T-helper 2 cell (primary cell): ENCODE data around the gene DSG1.
"Not testable (repeated sequence)": the region's sequence is repeated elsewhere in the genome, so short reads cannot be mapped to it uniquely, and the experiment has no call there.

Experiments
- DNase-seq, 5 experiments: peaks; one replicate each; pipeline versions ENCODE4 v3.0.0 to v3.0.0-alpha.2; 2012 to 2022

DSG1 gene

DNA sequence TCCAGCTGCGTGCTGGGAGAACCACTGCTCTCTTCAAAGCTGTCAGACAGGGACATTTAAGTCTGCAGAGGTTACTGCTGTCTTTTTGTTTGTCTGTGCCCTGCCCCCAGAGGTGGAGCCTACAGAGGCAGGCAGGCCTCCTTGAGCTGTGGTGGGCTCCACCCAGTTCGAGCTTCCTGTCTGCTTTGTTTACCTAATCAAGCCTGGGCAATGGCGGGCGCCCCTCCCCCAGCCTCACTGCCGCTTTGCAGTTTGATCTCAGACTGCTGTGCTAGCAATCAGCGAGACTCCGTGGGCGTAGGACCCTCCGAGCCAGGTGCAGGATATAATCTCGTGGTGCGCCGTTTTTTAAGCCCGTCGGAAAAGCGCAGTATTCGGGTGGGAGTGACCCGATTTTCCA, 35.4 kb downstream of the DSG1 start:
- not testable (repeated sequence) for DNase-seq

DNA sequence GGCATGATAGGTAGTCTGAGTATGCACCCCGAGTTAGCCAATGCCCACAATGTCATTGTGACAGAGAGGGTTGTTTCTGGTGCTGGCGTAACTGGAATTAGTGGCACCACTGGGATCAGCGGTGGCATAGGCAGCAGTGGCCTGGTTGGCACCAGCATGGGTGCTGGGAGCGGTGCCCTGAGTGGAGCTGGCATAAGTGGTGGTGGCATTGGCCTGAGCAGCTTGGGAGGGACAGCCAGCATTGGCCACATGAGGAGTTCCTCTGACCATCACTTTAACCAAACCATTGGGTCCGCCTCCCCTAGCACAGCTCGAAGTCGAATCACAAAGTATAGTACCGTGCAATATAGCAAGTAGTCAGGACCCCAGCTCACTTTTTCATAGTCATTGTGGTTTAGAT, 37.0 kb downstream of the DSG1 start:
- no peak for DNase-seq

DNA sequence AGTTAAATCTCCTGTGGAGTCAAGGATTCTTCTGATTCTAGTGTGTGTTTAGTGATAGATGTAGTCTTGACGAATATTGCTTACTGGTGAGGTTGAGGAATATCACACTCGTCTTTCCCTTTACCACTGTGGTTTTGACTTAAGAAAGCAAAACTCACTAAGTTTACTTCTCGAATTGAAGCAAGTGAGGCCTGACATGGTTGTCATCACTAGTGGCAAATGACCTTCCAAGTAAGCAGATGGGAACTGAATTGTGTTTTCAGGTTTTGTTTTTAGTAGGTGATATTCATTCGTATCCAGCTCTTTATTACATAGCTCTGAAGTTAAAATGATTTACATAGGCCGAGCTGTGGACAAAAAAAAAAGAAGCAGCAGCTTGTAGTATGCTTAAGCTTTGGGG, 38.1 kb downstream of the DSG1 start:
- no peak for DNase-seq

DNA sequence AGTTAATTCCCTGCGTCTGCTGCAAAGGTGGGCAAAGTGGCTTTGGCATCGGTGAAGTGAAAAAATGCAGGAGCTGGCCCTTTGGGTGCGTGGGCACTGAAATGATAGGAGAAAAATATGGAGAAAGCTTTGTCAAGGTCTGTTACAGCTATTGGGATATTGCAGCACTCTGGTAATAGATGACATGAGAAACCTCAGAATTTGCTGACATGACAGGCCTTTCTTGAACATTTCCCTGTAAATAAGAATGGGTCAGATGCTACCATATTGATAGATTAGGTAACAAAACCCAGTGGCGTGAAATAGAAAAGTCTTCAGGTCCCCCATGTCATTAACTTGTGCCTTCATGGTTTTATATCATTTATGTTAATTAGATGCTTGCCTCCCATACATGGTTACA, 46.2 kb downstream of the DSG1 start:
- no peak for DNase-seq

DNA sequence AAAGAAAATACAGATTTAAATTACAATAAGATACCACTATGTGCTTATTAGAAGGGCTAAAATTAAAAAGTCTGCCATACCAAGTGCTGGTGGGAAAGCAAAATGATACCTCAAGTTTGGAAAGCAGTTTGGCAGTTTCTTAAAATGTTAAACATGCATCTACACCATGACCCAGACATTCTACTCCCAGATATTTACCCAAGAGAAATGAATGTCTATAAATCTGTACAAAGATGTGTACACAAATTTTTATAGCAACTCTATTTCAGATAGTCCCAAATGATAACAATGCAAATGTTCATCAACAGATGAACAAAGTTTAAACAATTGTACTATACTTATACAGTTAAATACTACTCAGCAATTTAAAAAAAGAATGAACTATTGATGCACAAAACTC, 51.5 kb downstream of the DSG1 start:
- no peak for DNase-seq

DNA sequence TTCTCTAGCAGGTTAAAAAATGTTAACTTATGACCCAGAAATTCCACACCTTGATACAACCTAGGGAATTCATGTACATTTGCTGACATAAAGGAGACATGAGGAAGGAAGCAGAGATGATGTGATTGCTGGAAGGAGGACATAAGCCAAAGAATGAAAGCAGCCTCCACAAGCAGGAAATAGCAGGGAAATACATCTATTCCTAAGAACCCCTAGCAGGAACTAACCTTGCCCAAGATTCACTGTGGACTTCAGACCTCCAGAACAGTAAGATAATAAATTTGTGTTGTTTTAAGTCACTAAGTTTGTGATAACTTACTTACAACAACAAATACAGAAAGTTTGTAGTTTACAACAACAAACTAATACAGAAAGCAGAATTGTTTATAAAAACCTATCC, 54.0 kb downstream of the DSG1 start:
- DNase-seq, result no peak

DNA sequence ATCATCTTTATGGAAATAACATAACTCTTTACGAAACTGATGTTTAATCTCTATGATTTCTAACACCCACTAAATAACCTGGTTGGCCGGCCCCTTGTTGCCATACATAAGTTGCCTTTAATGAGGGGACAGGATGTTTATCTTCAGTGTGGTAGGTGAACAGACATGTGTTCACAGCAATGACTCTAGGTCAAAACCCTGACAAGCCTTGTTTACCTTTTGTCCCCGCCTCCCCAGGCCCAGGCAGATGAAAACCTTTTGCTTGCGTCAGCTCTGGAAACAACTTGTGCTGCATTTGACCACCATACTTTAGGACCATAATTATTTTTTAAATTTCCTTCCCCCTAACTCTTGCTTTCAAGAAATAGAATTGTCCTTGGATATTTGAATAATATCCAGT, 55.7 kb downstream of the DSG1 start:
- DNase-seq, result no peak

DNA sequence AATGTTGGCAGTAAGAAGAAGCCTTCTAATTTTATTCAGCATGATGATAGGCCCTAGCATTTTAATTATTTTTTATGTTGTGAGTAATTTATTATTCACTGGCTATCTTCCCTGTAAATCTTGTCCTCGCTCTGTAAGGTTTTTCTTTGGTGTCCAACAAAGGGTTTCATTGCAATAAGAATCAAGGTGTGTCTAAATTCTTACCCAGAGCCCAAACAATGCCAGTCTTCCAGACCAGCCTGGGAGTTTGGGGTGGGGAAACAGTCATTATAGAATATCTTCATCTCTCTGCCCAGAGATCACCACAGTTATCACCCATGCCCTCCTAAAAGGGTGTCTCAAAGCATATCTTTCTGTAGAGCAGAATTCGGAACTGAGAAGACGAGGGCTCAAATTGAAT, 58.5 kb downstream of the DSG1 start, which contains the start of gene DSG4:
Gene DSG4 (plus strand): TSS at position 301 of the 400 bp plus-strand sequence. CDS start 135 bp downstream, outside the sequence.
- DNase-seq, result no peak

DNA sequence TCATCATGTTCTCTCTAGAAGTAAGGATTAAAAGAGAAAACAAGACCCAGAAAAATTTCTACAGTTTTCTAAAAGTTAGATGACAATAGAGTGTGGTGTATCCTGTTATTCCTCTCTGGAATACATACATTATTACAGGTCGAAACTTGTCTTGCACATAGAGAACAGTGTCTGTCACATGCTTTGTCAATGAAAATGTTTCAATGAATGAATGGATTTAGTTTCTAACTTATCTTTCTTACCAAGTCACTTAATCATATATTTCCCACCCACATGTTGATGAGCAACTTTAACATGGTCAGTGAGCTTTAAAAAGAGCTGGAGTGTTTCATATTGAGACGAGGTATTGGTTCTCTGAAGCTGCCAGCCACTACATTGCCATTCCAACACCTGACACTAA, 63.0 kb downstream of the DSG1 start:
- DNase-seq, result no peak

DNA sequence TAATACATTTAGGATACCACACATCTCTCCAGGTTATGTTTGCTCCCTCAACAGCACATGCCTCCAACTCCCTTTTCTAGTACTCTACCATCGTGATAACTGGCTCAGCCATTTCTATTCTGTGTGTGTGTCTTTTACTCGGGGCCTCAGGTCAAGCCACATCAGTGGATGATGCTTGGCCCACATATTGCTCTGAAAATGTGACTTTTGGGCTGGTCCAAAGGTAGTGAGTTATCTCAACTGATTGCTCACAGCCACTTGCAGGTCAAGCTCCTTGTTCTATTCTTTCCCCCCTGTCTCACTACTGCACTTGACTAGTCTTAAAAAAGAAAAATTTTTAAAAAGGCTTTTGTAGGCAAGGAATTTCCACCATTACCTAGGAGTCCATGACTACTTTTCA, 64.1 kb downstream of the DSG1 start:
- DNase-seq, result no peak

DNA sequence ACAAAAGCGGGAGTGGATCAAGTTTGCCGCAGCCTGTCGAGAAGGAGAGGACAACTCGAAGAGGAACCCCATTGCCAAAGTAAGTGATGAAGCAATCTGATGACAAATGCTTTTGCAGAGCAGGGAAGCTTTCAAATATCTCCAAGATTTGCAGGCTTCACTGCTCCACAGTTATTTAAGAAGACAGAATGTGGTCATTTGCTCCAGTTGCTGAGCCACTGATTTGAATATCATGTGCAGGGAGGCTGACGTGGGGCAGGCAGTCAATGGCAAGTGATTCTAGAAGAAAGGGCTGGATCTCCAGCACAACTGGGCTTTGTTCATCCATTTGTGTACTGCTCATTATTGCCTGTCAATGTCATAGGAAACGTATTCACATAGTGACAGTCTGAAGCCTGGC, 68.8 kb downstream of the DSG1 start:
- no peak for DNase-seq

DNA sequence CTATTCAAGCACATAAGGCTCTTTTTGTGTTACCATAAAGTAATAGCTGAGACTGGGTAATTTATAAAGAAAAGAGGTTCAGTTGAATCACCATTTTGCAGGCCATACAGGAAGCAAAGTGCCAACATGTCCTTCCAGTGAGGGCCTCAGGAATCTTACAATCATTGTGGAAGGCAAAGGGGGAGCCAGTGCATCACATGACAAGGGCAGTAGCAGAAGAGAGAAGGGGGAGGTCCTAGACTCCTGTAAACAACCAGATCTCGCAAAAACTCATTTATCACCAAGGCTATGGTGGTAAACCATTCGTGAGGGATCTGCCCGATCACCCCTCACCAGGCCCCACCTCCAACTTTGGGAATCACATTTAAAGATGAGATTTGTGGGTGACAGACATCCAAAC, 75.3 kb downstream of the DSG1 start:
- DNase-seq, result no peak

DNA sequence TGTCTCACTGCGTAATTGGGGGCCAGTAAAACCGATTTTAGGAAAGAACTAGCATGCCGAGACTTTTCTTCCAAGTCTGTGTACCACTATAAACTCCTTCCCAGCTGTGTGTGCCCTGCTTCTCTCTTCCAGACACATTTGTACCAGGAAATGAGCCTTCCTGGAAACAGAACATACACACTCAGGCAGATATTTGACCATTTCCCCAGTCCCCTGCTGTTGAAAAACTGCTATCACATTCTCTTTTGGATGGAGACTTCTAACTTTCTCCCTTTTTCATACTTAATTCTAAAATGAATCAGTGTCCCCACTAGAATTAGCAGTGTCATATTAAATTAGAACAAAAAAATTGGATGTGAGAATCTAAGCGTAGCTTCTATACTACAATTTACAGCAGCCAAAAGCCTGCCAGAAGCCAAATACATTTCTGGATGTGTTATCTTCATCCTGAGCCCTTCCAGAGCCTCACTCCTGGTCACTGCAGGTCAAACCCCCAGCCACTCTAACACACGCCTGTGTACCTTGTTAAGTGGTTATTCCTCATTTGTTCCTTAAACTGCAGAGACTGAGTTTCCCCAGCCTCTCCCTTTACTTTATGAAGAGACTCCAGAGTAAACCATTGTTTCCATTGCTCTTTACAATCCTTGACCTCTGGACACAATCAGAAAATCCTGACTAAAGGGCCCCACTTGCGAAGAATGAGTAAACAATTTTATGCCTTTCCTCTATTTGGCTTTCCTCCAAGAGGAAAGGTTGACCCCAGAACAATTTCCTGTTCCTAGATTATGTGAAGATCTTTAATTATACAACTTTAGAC, 79.0 kb downstream of the DSG1 start:
- no peak for DNase-seq

DNA sequence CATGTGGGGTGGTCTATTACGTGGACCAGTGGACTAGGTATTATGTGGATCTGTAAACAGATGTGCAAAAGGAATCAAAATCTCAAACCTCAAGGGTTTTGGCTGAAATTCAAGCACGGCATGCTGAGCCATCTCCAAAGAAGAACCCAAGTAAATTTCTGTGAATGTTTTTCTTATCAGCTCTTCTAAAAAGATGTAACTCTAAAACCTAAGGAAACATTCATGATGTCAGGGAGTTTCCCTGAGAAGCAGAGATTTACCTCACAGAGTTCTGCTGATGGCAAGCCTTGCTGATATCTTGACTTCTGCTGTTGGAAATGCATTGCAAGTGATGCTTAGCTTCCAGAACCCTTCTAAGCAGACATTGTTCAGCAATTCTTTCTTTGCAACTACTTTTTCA, 80.2 kb downstream of the DSG1 start:
- DNase-seq, result no peak

DNA sequence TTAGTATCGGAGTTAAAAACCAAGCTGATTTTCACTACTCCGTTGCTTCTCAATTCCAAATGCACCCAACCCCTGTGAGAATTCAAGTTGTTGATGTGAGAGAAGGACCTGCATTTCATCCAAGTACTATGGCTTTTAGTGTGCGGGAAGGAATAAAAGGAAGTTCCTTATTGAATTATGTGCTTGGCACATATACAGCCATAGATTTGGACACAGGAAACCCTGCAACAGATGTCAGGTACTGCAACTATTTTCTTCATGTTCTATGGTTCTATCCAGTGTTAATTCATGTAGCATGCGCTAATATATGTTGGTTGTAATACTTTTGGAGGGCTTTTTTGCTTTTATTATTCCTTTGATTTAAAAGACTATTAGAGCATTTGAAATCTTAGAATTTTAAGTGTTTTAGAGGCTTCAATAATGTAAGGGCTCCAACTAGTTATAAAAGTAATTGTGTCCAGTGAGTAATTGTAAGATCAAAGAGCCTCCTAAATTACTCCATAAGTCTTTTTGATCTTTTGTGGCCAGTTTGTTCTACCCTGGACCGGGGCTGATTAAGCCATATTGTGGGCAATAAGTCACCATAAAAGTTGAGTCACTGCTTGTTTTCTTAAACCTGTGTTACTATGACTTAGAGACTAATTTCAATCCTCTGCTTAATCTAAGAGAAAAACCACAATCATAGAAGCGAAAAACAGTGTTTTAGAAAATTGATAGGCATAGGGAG, 81.5 kb downstream of the DSG1 start:
- no peak for DNase-seq

DNA sequence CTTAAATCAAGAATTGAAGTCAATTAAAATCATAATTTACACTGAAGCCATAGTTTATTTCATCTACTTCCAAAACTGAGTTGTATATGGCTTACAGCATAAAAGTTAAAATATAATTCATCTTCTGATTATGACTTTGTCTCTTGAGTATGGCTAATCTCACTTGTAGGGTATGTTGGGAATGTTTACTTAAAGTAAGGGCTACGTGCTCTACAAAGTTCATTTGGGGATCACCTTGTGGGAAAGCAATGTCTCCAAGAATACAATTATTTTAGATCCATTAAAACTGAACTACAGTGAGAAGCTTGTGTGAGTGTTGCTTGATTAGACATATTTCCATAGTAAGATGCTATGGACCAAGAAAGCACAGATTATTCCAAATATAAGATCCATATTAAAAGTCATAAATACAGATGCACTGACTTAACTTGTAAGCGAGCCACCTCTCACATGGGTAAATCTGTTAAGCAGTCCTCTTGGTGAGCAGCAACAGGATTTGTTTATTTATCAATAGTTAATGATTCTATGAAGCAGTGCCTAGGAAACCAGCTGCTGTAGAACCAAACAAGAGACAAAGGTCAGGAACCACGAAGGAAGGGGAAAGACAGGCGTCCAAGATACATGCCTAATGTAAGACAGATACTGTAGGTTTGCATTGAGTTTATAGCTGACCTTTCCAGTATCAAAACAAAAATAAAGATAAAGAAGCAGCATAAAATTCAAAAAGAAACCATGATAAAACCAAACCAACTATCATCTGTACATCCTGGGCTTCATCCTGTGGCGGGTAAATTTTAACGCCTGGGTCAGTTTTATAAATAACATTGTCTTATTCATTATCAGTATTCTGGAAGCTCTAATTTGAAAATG, 83.4 kb downstream of the DSG1 start:
- no peak for DNase-seq

DNA sequence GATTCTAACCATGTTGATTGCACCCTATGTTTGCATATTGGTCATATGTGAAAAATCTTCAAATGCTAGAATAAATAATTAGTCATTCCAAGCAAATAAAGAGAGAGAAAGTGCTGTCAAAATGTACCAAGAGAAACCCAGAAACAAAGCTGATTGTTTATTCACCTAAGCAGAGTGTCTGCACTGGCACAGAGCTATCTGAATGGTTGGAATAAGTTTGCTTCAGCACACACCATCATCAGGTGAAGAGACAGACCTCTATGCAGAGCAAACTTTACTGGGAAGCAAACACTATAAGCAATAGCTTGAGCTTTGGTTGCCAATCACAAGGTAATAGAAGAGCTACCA, 84.0 kb downstream of the DSG1 start:
- no peak for DNase-seq

DNA sequence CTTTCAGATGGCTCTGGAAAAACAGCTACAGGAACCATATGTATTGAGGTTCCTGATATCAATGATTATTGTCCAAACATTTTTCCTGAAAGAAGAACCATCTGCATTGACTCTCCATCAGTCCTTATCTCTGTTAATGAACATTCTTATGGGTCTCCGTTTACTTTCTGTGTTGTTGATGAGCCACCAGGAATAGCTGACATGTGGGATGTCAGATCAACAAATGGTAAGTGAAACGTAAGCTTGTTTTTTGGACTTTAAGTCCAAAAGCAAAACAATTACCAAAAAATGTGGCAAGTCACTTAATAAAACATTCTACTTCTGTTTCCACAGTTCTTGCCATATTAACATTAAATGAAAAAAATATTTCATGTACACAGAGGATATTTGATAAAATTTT, 85.4 kb downstream of the DSG1 start:
- DNase-seq, result no peak
